GM21717 (cell line): Measurements from ENCODE around the gene DNAJB8.

Experiments used
- ATAC-seq: cut with Tn5 transposase; IDR thresholded peaks from one replicate; pipeline ENCODE4 v1.9.1; 2021; ENCODE audit warnings: mild to moderate bottlenecking, moderate library complexity; ENCODE audit not compliant: unreplicated experiment

The DNAJB8 gene

GRCh38 chr3:128448491-128448890 lies 18.2 kb downstream of the DNAJB8 start:
- no peak for ATAC-seq

GRCh38 chr3:128447561-128448013 lies 19.1 kb downstream of the DNAJB8 start:
- ATAC-seq, result peak; percentile 65

GRCh38 chr3:128446821-128447220 lies 19.9 kb downstream of the DNAJB8 start:
- ATAC-seq, result no peak

GRCh38 chr3:128445357-128445756 lies 21.3 kb downstream of the DNAJB8 start:
- no peak for ATAC-seq

GRCh38 chr3:128443771-128444170 lies 22.9 kb downstream of the DNAJB8 start:
- ATAC-seq, result no peak

GRCh38 chr3:128442949-128443348 lies 23.7 kb downstream of the DNAJB8 start:
- no peak for ATAC-seq

- ATAC-seq, result no peak
Measured at GRCh38 chr3:128442070-128442469, 24.6 kb downstream of the DNAJB8 start.

GRCh38 chr3:128439226-128439625 lies 27.5 kb downstream of the DNAJB8 start:
- ATAC-seq, result no peak

GRCh38 chr3:128438488-128439072 lies 28.1 kb downstream of the DNAJB8 start:
- no peak for ATAC-seq

- ATAC-seq, result no peak
Measured at GRCh38 chr3:128436214-128436613, 30.5 kb downstream of the DNAJB8 start.

- no peak for ATAC-seq
Measured at GRCh38 chr3:128435561-128435960, 31.1 kb downstream of the DNAJB8 start.

- no peak for ATAC-seq
Measured at GRCh38 chr3:128435058-128435457, 31.6 kb downstream of the DNAJB8 start.

- ATAC-seq, result no peak
Measured at GRCh38 chr3:128434524-128434923, 32.2 kb downstream of the DNAJB8 start.

GRCh38 chr3:128433837-128434165 lies 32.9 kb downstream of the DNAJB8 start:
- no peak for ATAC-seq

- ATAC-seq, result no peak
Measured at GRCh38 chr3:128432971-128433836, 33.5 kb downstream of the DNAJB8 start.

- ATAC-seq, result no peak
Measured at GRCh38 chr3:128432301-128432970, 34.3 kb downstream of the DNAJB8 start.

- ATAC-seq, result no peak
Measured at GRCh38 chr3:128431803-128432300, 34.8 kb downstream of the DNAJB8 start.

- ATAC-seq, result no peak
Measured at GRCh38 chr3:128430731-128431130, 36.0 kb downstream of the DNAJB8 start.

GRCh38 chr3:128430301-128430700 lies 36.4 kb downstream of the DNAJB8 start:
- no peak for ATAC-seq

- ATAC-seq, result no peak
Measured at GRCh38 chr3:128429751-128430150, 36.9 kb downstream of the DNAJB8 start.

GRCh38 chr3:128429275-128429674 lies 37.4 kb downstream of the DNAJB8 start:
- no peak for ATAC-seq
